ENCODE data around the gene IGFBP2.
A peak's percentile ranks its signal among the peaks of the same experiment; 100 is the strongest.

Gene IGFBP2

GRCh38 chr2:216696751-216697560, 63.7 kb downstream of the IGFBP2 start:
- peaks cover 0 to 72% (median 50%) of the 10 kb centered on the region in 5 experiments for H3K27me3 ChIP-seq (replicated peaks in 2 of 5; ENCODE audit: control insufficient read depth in 4 of 5, insufficient read depth in 5 of 5, low read length in 4 of 5)
- ChIA-PET POLR2A (interaction anchor here (0.5 kb wide), 1 partner anchor 957 kb away, joined by 4 read pairs; no protein-coding TSS in a partner anchor), CTCF (interaction anchor here (0.5 to 8.2 kb wide), 16 partner anchors 11 to 1060 kb away, joined by 3 to 72 read pairs (median 4); no protein-coding TSS in a partner anchor)
- H3K4me3 ChIP-seq (ENCODE audit: control insufficient read depth in 1 of 7, extremely low read depth in 1 of 7, insufficient read depth in 4 of 7, low read depth in 2 of 7, low read length in 6 of 7), result no peak overlapping the region
- H3K27ac ChIP-seq (ENCODE audit: insufficient read depth in 1 of 2, low read depth in 1 of 2, low read length in 2 of 2, poor library complexity in 1 of 2, severe bottlenecking in 2 of 2), result no peak overlapping the region
- no peaks in the 10 kb centered on the region for H3K36me3 ChIP-seq (ENCODE audit: control insufficient read depth in 4 of 4, insufficient read depth in 4 of 4, low read length in 3 of 4)
- whole genome bisulfite sequencing (ENCODE audit: insufficient coverage), result 42% methylated on average over 5 of the region's 7 CpGs
- peaks cover 0 to 37% (median 23%) of the 10 kb centered on the region in 4 experiments for H3K4me1 ChIP-seq (ENCODE audit: control extremely low read depth in 1 of 4, control insufficient read depth in 4 of 4, insufficient read depth in 4 of 4, low read length in 3 of 4)
- H3K9me3 ChIP-seq (ENCODE audit: control extremely low read depth in 1 of 5, control insufficient read depth in 4 of 5, insufficient read depth in 2 of 5, low read depth in 1 of 5, low read length in 4 of 5), result no peaks in the 10 kb centered on the region
- peak; percentile 50 to 61 (median 59) for DNase-seq

GRCh38 chr2:216698293-216698692, 65.1 kb downstream of the IGFBP2 start:
- Histone ChIP-seq H3K4me1 (ENCODE audit: control extremely low read depth in 1 of 4, control insufficient read depth in 4 of 4, insufficient read depth in 4 of 4, low read length in 3 of 4) (peaks cover 0 to 24% (median 12%) of the 10 kb centered on the region in 4 experiments), H3K27me3 (replicated peaks in 2 of 5; ENCODE audit: control insufficient read depth in 4 of 5, insufficient read depth in 5 of 5, low read length in 4 of 5) (peaks cover 0 to 59% (median 39%) of the 10 kb centered on the region in 5 experiments), H3K4me3 (ENCODE audit: control insufficient read depth in 1 of 7, extremely low read depth in 1 of 7, insufficient read depth in 4 of 7, low read depth in 2 of 7, low read length in 6 of 7) (no peak overlapping the region), H3K36me3 (ENCODE audit: control insufficient read depth in 4 of 4, insufficient read depth in 4 of 4, low read length in 3 of 4) (no peaks in the 10 kb centered on the region), H3K27ac (ENCODE audit: insufficient read depth in 1 of 2, low read depth in 1 of 2, low read length in 2 of 2, poor library complexity in 1 of 2, severe bottlenecking in 2 of 2) (no peak overlapping the region), H3K9me3 (ENCODE audit: control extremely low read depth in 1 of 5, control insufficient read depth in 4 of 5, insufficient read depth in 2 of 5, low read depth in 1 of 5, low read length in 4 of 5) (no peaks in the 10 kb centered on the region)
- ChIA-PET CTCF (interaction anchor here (0.6 to 8.2 kb wide), 21 partner anchors 12 to 1058 kb away, joined by 3 to 72 read pairs (median 3); no protein-coding TSS in a partner anchor), POLR2A (interaction anchor here (0.7 kb wide), 1 partner anchor 1058 kb away, joined by 4 read pairs; no protein-coding TSS in a partner anchor)
- 46% methylated on average over 2 of the region's 6 CpGs for WGBS (ENCODE audit: insufficient coverage)
- DNase-seq, result no peak

GRCh38 chr2:216698895-216699294, 65.7 kb downstream of the IGFBP2 start:
- 39% methylated on average over 3 of the region's 5 CpGs for WGBS (ENCODE audit: insufficient coverage)
- Histone ChIP-seq H3K4me3 (ENCODE audit: control insufficient read depth in 1 of 7, extremely low read depth in 1 of 7, insufficient read depth in 4 of 7, low read depth in 2 of 7, low read length in 6 of 7) (no peak overlapping the region), H3K4me1 (ENCODE audit: control extremely low read depth in 1 of 4, control insufficient read depth in 4 of 4, insufficient read depth in 4 of 4, low read length in 3 of 4) (peaks cover 0 to 18% (median 9%) of the 10 kb centered on the region in 4 experiments), H3K9me3 (ENCODE audit: control extremely low read depth in 1 of 5, control insufficient read depth in 4 of 5, insufficient read depth in 2 of 5, low read depth in 1 of 5, low read length in 4 of 5) (no peaks in the 10 kb centered on the region), H3K27ac (ENCODE audit: insufficient read depth in 1 of 2, low read depth in 1 of 2, low read length in 2 of 2, poor library complexity in 1 of 2, severe bottlenecking in 2 of 2) (no peak overlapping the region), H3K36me3 (ENCODE audit: control insufficient read depth in 4 of 4, insufficient read depth in 4 of 4, low read length in 3 of 4) (no peaks in the 10 kb centered on the region), H3K27me3 (replicated peaks in 2 of 5; ENCODE audit: control insufficient read depth in 4 of 5, insufficient read depth in 5 of 5, low read length in 4 of 5) (peaks cover 0 to 53% (median 39%) of the 10 kb centered on the region in 5 experiments)
- peak; percentile 59 to 75 (median 75) for DNase-seq
- CTCF ChIA-PET, result interaction anchor here (0.6 to 8.2 kb wide), 16 partner anchors 13 to 1015 kb away, joined by 3 to 72 read pairs (median 3); no protein-coding TSS in a partner anchor
- POLR2A ChIA-PET, result no interaction called here

GRCh38 chr2:216700088-216700567, 66.9 kb downstream of the IGFBP2 start:
- Histone ChIP-seq H3K27ac (ENCODE audit: insufficient read depth in 1 of 2, low read depth in 1 of 2, low read length in 2 of 2, poor library complexity in 1 of 2, severe bottlenecking in 2 of 2) (no peak overlapping the region), H3K9me3 (ENCODE audit: control extremely low read depth in 1 of 5, control insufficient read depth in 4 of 5, insufficient read depth in 2 of 5, low read depth in 1 of 5, low read length in 4 of 5) (no peaks in the 10 kb centered on the region), H3K36me3 (ENCODE audit: control insufficient read depth in 4 of 4, insufficient read depth in 4 of 4, low read length in 3 of 4) (no peaks in the 10 kb centered on the region), H3K4me1 (ENCODE audit: control extremely low read depth in 1 of 4, control insufficient read depth in 4 of 4, insufficient read depth in 4 of 4, low read length in 3 of 4) (peaks cover 0 to 7% (median 0%) of the 10 kb centered on the region in 4 experiments), H3K4me3 (ENCODE audit: control insufficient read depth in 1 of 7, extremely low read depth in 1 of 7, insufficient read depth in 4 of 7, low read depth in 2 of 7, low read length in 6 of 7) (no peak overlapping the region), H3K27me3 (replicated peaks in 2 of 5; ENCODE audit: control insufficient read depth in 4 of 5, insufficient read depth in 5 of 5, low read length in 4 of 5) (peaks cover 0 to 41% (median 31%) of the 10 kb centered on the region in 5 experiments)
- ChIA-PET CTCF (interaction anchor here (0.7 to 8.2 kb wide), 10 partner anchors 8 to 1013 kb away, joined by 3 to 49 read pairs (median 4); no protein-coding TSS in a partner anchor), POLR2A (no interaction called here)
- DNase-seq, result no peak
- WGBS (ENCODE audit: insufficient coverage), result 86% methylated on average over 7 of the region's 7 CpGs

GRCh38 chr2:216700781-216701180, 67.6 kb downstream of the IGFBP2 start:
- DNase-seq, result no peak
- Histone ChIP-seq H3K27me3 (replicated peaks in 2 of 5; ENCODE audit: control insufficient read depth in 4 of 5, insufficient read depth in 5 of 5, low read length in 4 of 5) (peaks cover 0 to 34% (median 25%) of the 10 kb centered on the region in 5 experiments), H3K36me3 (ENCODE audit: control insufficient read depth in 4 of 4, insufficient read depth in 4 of 4, low read length in 3 of 4) (no peaks in the 10 kb centered on the region), H3K4me3 (ENCODE audit: control insufficient read depth in 1 of 7, extremely low read depth in 1 of 7, insufficient read depth in 4 of 7, low read depth in 2 of 7, low read length in 6 of 7) (no peak overlapping the region), H3K4me1 (ENCODE audit: control extremely low read depth in 1 of 4, control insufficient read depth in 4 of 4, insufficient read depth in 4 of 4, low read length in 3 of 4) (peaks cover 0 to 2% (median 0%) of the 10 kb centered on the region in 4 experiments), H3K27ac (ENCODE audit: insufficient read depth in 1 of 2, low read depth in 1 of 2, low read length in 2 of 2, poor library complexity in 1 of 2, severe bottlenecking in 2 of 2) (no peak overlapping the region), H3K9me3 (ENCODE audit: control extremely low read depth in 1 of 5, control insufficient read depth in 4 of 5, insufficient read depth in 2 of 5, low read depth in 1 of 5, low read length in 4 of 5) (no peaks in the 10 kb centered on the region)
- WGBS (ENCODE audit: insufficient coverage), result 81% methylated on average over 5 of the region's 5 CpGs
- POLR2A ChIA-PET, result no interaction called here
- CTCF ChIA-PET, result interaction anchor here (1.1 to 8.2 kb wide), 5 partner anchors 67 to 1012 kb away, joined by 3 to 49 read pairs (median 4); no protein-coding TSS in a partner anchor

- Histone ChIP-seq H3K4me3 (ENCODE audit: control insufficient read depth in 1 of 7, extremely low read depth in 1 of 7, insufficient read depth in 4 of 7, low read depth in 2 of 7, low read length in 6 of 7) (no peak overlapping the region), H3K36me3 (ENCODE audit: control insufficient read depth in 4 of 4, insufficient read depth in 4 of 4, low read length in 3 of 4) (no peaks in the 10 kb centered on the region), H3K27ac (ENCODE audit: insufficient read depth in 1 of 2, low read depth in 1 of 2, low read length in 2 of 2, poor library complexity in 1 of 2, severe bottlenecking in 2 of 2) (no peak overlapping the region), H3K4me1 (ENCODE audit: control extremely low read depth in 1 of 4, control insufficient read depth in 4 of 4, insufficient read depth in 4 of 4, low read length in 3 of 4) (peaks cover 0 to 2% (median 0%) of the 10 kb centered on the region in 4 experiments), H3K27me3 (replicated peaks in 2 of 5; ENCODE audit: control insufficient read depth in 4 of 5, insufficient read depth in 5 of 5, low read length in 4 of 5) (peaks cover 0 to 26% (median 20%) of the 10 kb centered on the region in 5 experiments), H3K9me3 (ENCODE audit: control extremely low read depth in 1 of 5, control insufficient read depth in 4 of 5, insufficient read depth in 2 of 5, low read depth in 1 of 5, low read length in 4 of 5) (no peaks in the 10 kb centered on the region)
- CTCF ChIA-PET, result interaction anchor here (1.2 to 8.2 kb wide), 3 partner anchors 10 to 809 kb away, joined by 3 to 49 read pairs (median 9); no protein-coding TSS in a partner anchor
- POLR2A ChIA-PET, result no interaction called here
- 96% methylated on average over 4 of the region's 7 CpGs for WGBS (ENCODE audit: insufficient coverage)
- no peak for DNase-seq
Observed at GRCh38 chr2:216701544-216701943, 68.3 kb downstream of the IGFBP2 start.
